Endodermal cell (in vitro differentiated cells): Measurements from ENCODE around the gene CCDC179. TPM values are rescaled to one million over a fixed set of nuclear protein-coding genes. Genes with fewer than 3 reads are reported as not detected.

Experiments
- DNase-seq: peaks from one replicate; pipeline ENCODE4 v3.0.0-alpha.2; 2017
- H3K27ac ChIP-seq: 2 replicates; pipeline ENCODE4 v1.5.1; 2013; ENCODE audit warnings: mild to moderate bottlenecking, low read depth, low read length, moderate library complexity
- H3K27me3 ChIP-seq: 2 replicates; pipeline ENCODE4 v1.6.1; 2013; ENCODE audit warnings: mild to moderate bottlenecking, low read length, moderate library complexity; ENCODE audit not compliant: insufficient read depth, control insufficient read depth, poor library complexity, severe bottlenecking
- H3K36me3 ChIP-seq: 2 replicates; pipeline ENCODE4 v1.7.0; 2013; ENCODE audit warnings: mild to moderate bottlenecking, low read length, moderate library complexity; ENCODE audit not compliant: control insufficient read depth, insufficient read depth
- H3K4me1 ChIP-seq: one replicate; pipeline ENCODE4 v1.7.0; 2013; ENCODE audit warnings: low read length; ENCODE audit not compliant: control insufficient read depth, insufficient read depth
- H3K4me3 ChIP-seq: 2 replicates; pipeline ENCODE4 v1.5.1; 2013; ENCODE audit warnings: mild to moderate bottlenecking, low read length, moderate library complexity
- H3K9ac ChIP-seq: 2 replicates; pipeline ENCODE4 v1.6.1; 2013; ENCODE audit warnings: mild to moderate bottlenecking, low read length, moderate library complexity; ENCODE audit not compliant: poor library complexity, severe bottlenecking; ENCODE audit errors: extremely low read depth
- H3K9me3 ChIP-seq: 2 replicates; pipeline ENCODE4 v1.6.1; 2013; ENCODE audit warnings: mild to moderate bottlenecking, low read length, moderate library complexity; ENCODE audit not compliant: control insufficient read depth
- H3K27ac Mint-ChIP-seq: 2 replicates; pipeline ENCODE4 v1.8.0; 2020; ENCODE audit warnings: mixed read lengths
- H3K27me3 Mint-ChIP-seq: 2 replicates; pipeline ENCODE4 v1.8.0; 2021; ENCODE audit warnings: mild to moderate bottlenecking, mixed read lengths; ENCODE audit not compliant: insufficient read depth
- H3K36me3 Mint-ChIP-seq: 2 replicates; pipeline ENCODE4 v1.8.0; 2020; ENCODE audit warnings: low read depth, mixed read lengths
- H3K4me1 Mint-ChIP-seq: 2 replicates; pipeline ENCODE4 v1.8.0; 2020; ENCODE audit warnings: mixed read lengths
- H3K4me3 Mint-ChIP-seq: 2 replicates; pipeline ENCODE4 v1.8.0; 2020; ENCODE audit warnings: mild to moderate bottlenecking, moderate library complexity, mixed read lengths
- H3K9me3 Mint-ChIP-seq: 2 replicates; pipeline ENCODE4 v1.8.0; 2020; ENCODE audit warnings: mild to moderate bottlenecking, mixed read lengths
- CTCF ChIP-seq: fragments of 200-600 bp; sonication (generic); conservative IDR thresholded peaks from 2 replicates; pipeline ENCODE4 v1.5.0; 2021; ENCODE audit warnings: antibody characterized with exemption, mild to moderate bottlenecking
- WGBS, 2 experiments: methylation state at CpG; one replicate each; pipeline versions ENCODE4 v1.1.5 to v1.1.7; 2013; ENCODE audit warnings: missing lambda C conversion rate in 2 of 2, mixed read lengths in 1 of 2; ENCODE audit not compliant: insufficient coverage in 1 of 2, insufficient read length in 1 of 2; 5-methylcytosine and 5-hydroxymethylcytosine counted together
- total RNA-seq, 2 donors: library from RNA; stranded (reverse); fragmentation: NEBNext Ultra II Directional in 1 of 2; extraction: Animal tissue kit (Norgen Biotek cat#: 25700) in 1 of 2; gene quantifications; 2 replicates in 1 of 2; 3 replicates in 1 of 2; pipeline ENCODE4 v1.2.1, GENCODE V29; 2021

The CCDC179 gene
- total RNA-seq, 2 donors from 2014 or later = not detected

GRCh38 chr11:22808571-22809197, 51.6 kb downstream of the CCDC179 start:
- no peak overlapping the region for H3K9ac ChIP-seq
- H3K36me3 Mint-ChIP-seq = peaks cover 4% of the 10 kb centered on the region
- H3K27me3 Mint-ChIP-seq = peaks cover 11% of the 10 kb centered on the region
- no peak overlapping the region for H3K27ac Mint-ChIP-seq
- no peaks in the 10 kb centered on the region for H3K4me1 Mint-ChIP-seq
- peaks cover 16% of the 10 kb centered on the region for H3K9me3 Mint-ChIP-seq
- H3K4me1 ChIP-seq = no peaks in the 10 kb centered on the region
- no peak overlapping the region for H3K4me3 ChIP-seq
- H3K27me3 ChIP-seq = peaks cover 46% of the 10 kb centered on the region
- H3K9me3 ChIP-seq = peaks cover 13% of the 10 kb centered on the region
- no peak for DNase-seq
- H3K36me3 ChIP-seq = no peaks in the 10 kb centered on the region
- no peak overlapping the region for H3K27ac ChIP-seq
- no peak overlapping the region for H3K4me3 Mint-ChIP-seq
- TF ChIP-seq CTCF = no peak
- WGBS, 2 experiments = 92 to 100% methylated on average over 3 of the region's 3 CpGs

- Mint-ChIP-seq H3K4me1 (no peaks in the 10 kb centered on the region), H3K4me3 (no peak overlapping the region), H3K27me3 (peaks cover 11% of the 10 kb centered on the region), H3K27ac (no peak overlapping the region), H3K36me3 (peaks cover 4% of the 10 kb centered on the region), H3K9me3 (peaks cover 16% of the 10 kb centered on the region)
- no peaks in the 10 kb centered on the region for H3K36me3 ChIP-seq
- H3K9ac ChIP-seq = no peak overlapping the region
- WGBS, 2 experiments = 95 to 100% methylated on average over 1 to 2 of the region's 2 CpGs
- no peaks in the 10 kb centered on the region for H3K4me1 ChIP-seq
- DNase-seq = no peak
- H3K9me3 ChIP-seq = peaks cover 13% of the 10 kb centered on the region
- TF ChIP-seq CTCF = no peak
- H3K4me3 ChIP-seq = no peak overlapping the region
- no peak overlapping the region for H3K27ac ChIP-seq
- peaks cover 53% of the 10 kb centered on the region for H3K27me3 ChIP-seq
Observed at GRCh38 chr11:22807855-22808570, 52.3 kb downstream of the CCDC179 start.

- DNase-seq = no peak
- Mint-ChIP-seq H3K9me3 (peaks cover 16% of the 10 kb centered on the region), H3K4me3 (no peak overlapping the region), H3K27me3 (peaks cover 11% of the 10 kb centered on the region), H3K27ac (no peak overlapping the region), H3K4me1 (no peaks in the 10 kb centered on the region), H3K36me3 (peaks cover 4% of the 10 kb centered on the region)
- no peak overlapping the region for H3K9ac ChIP-seq
- no peak overlapping the region for H3K27ac ChIP-seq
- 95% methylated on average over 2 of the region's 2 CpGs; no CpG with 5 or more reads in 1 of the 2 experiments for WGBS, 2 experiments
- no peak overlapping the region for H3K4me3 ChIP-seq
- peaks cover 13% of the 10 kb centered on the region for H3K9me3 ChIP-seq
- H3K36me3 ChIP-seq = no peaks in the 10 kb centered on the region
- peaks cover 59% of the 10 kb centered on the region for H3K27me3 ChIP-seq
- H3K4me1 ChIP-seq = no peaks in the 10 kb centered on the region
- TF ChIP-seq CTCF = no peak
Observed at GRCh38 chr11:22807391-22807790, 52.9 kb downstream of the CCDC179 start.
